Measurements from ENCODE around the gene SLC44A5. TPM values are rescaled to one million over a fixed set of nuclear protein-coding genes. Genes with fewer than 3 reads are reported as not detected.

SLC44A5 gene
- total RNA-seq, 1 experiment from 2014 or later: 2.4 TPM

GRCh38 chr1:75612976-75613375 is 2.1 kb upstream of the SLC44A5 start:
- Histone ChIP-seq H3K27ac (ENCODE audit: insufficient read length, low read depth, low read length) (no peak overlapping the region), H3K4me2 (ENCODE audit: insufficient read depth, insufficient read length, low read length) (no peak overlapping the region), H2BK20ac (ENCODE audit: low read depth, low read length, poor library complexity, severe bottlenecking) (no peak overlapping the region), H3K9me3 (ENCODE audit: control insufficient read depth, low read depth, low read length) (no peaks in the 10 kb centered on the region), H3K27me3 (ENCODE audit: insufficient read depth, low read length) (peaks cover 3% of the 10 kb centered on the region; the same call in 1 of the 2 replicates), H3K79me1 (ENCODE audit: insufficient read depth, low read depth, low read length, poor library complexity, severe bottlenecking) (no peaks in the 10 kb centered on the region), H2BK12ac (ENCODE audit: insufficient read length, low read depth, low read length) (no peak overlapping the region), H3K14ac (ENCODE audit: insufficient read depth, low read length) (no peak overlapping the region), H3K4me1 (ENCODE audit: insufficient read depth, low read length) (no peaks in the 10 kb centered on the region), H4K91ac (ENCODE audit: insufficient read length, low read depth, low read length) (no peak overlapping the region), H3K9ac (ENCODE audit: extremely low read depth, insufficient read length, low read length) (no peak overlapping the region), H4K5ac (ENCODE audit: insufficient read length, low read depth, low read length) (no peak overlapping the region), H2BK120ac (ENCODE audit: low read depth, low read length, poor library complexity, severe bottlenecking) (no peak overlapping the region), H3K18ac (ENCODE audit: insufficient read length, low read depth, low read length) (no peak overlapping the region), H3K79me2 (ENCODE audit: insufficient read depth, low read length) (no peaks in the 10 kb centered on the region), H4K8ac (replicated peaks; ENCODE audit: insufficient read length, low read depth, low read length) (no peak overlapping the region), H2BK5ac (ENCODE audit: insufficient read length, low read length) (no peak overlapping the region), H3T11ph (ENCODE audit: low read length) (no peak overlapping the region), H2AK5ac (ENCODE audit: insufficient read length, low read length) (no peak overlapping the region), H4K20me1 (ENCODE audit: control insufficient read depth, insufficient read depth, insufficient read length) (no peaks in the 10 kb centered on the region), H2AFZ (ENCODE audit: low read length) (no peak overlapping the region), H3K23ac (ENCODE audit: insufficient read length, low read depth, low read length) (no peak overlapping the region), H3K4ac (ENCODE audit: low read depth, low read length) (no peak overlapping the region), H3K23me2 (ENCODE audit: insufficient read length, low read depth, low read length, poor library complexity, severe bottlenecking) (peaks cover 16% of the 10 kb centered on the region), H2BK15ac (ENCODE audit: low read depth, low read length) (no peak overlapping the region), H3K56ac (ENCODE audit: insufficient read length, low read depth, low read length) (no peak overlapping the region)
- no peak for TF ChIP-seq CTCF (conservative IDR thresholded peaks at IDR 0.05)
- DNase-seq: no peak
- peaks cover 18 to 22% of the 10 kb centered on the region in 2 experiments for H3K4me1 Mint-ChIP-seq
- H3K9me3 Mint-ChIP-seq: no peaks in the 10 kb centered on the region
- no peak overlapping the region for H3K27ac Mint-ChIP-seq
- H3K36me3 Mint-ChIP-seq (ENCODE audit: insufficient read depth in 1 of 3, low read depth in 3 of 3): no peaks in the 10 kb centered on the region; a peak in 1 of 7 replicates
- WGBS (ENCODE audit: extremely low coverage, insufficient read length, low lambda C conversion rate): no CpG with 5 or more reads among the region's 3 CpGs
- peaks cover 57% of the 10 kb centered on the region for H3K27me3 Mint-ChIP-seq (ENCODE audit: low read depth)
- H3K4me3 Mint-ChIP-seq: no peak overlapping the region
